HG02623 (cell line): ENCODE measurements around the gene PARK7.

ENCODE experiments used
- ATAC-seq: cut with Tn5 transposase; IDR thresholded peaks from one replicate; pipeline ENCODE4 v1.9.1; 2021; ENCODE audit warnings: moderate library complexity; ENCODE audit not compliant: unreplicated experiment

The PARK7 gene

GRCh38 chr1:8021676-8022266 lies 60.3 kb downstream of the PARK7 start:
- no peak for ATAC-seq

- no peak for ATAC-seq
These were observed 61.1 kb downstream of the PARK7 start for GRCh38 chr1:8022395-8023286.

- ATAC-seq, result no peak
These were observed 61.9 kb downstream of the PARK7 start for GRCh38 chr1:8023287-8023994.

- no peak for ATAC-seq
These were observed 62.4 kb downstream of the PARK7 start for GRCh38 chr1:8023995-8024313.

- ATAC-seq, result no peak
These were observed 62.8 kb downstream of the PARK7 start for GRCh38 chr1:8024329-8024728.

- no peak for ATAC-seq
These were observed 63.7 kb downstream of the PARK7 start for GRCh38 chr1:8025061-8025670.

- ATAC-seq, result no peak
These were observed 64.2 kb downstream of the PARK7 start for GRCh38 chr1:8025671-8026144.

- ATAC-seq, result no peak
These were observed 64.9 kb downstream of the PARK7 start, which contains the start of gene ERRFI1 for GRCh38 chr1:8026153-8026975. Gene ERRFI1 (minus strand): TSS chr1:8026309. CDS start chr1:8015619, 10,690 bp downstream.

GRCh38 chr1:8026976-8027747 lies 65.7 kb downstream of the PARK7 start:
- no peak for ATAC-seq

GRCh38 chr1:8027748-8028570 lies 66.4 kb downstream of the PARK7 start:
- no peak for ATAC-seq

GRCh38 chr1:8028571-8028910 lies 67.0 kb downstream of the PARK7 start:
- no peak for ATAC-seq

GRCh38 chr1:8031176-8031785 lies 69.8 kb downstream of the PARK7 start:
- ATAC-seq, result no peak

- ATAC-seq, result no peak
These were observed 70.9 kb downstream of the PARK7 start for GRCh38 chr1:8032366-8032910.

GRCh38 chr1:8033322-8033721 lies 71.8 kb downstream of the PARK7 start:
- no peak for ATAC-seq
